Amygdala (tissue), 56 donors: Measurements from ENCODE around the gene SF3B6.
"Not testable (repeated sequence)": the region's sequence is repeated elsewhere in the genome, so short reads cannot be mapped to it uniquely, and the experiment has no call there.

Experiments used
- DNase-seq, 56 donors: peaks; one replicate each; lab custom pipeline; 2025; lab: John Stamatoyannopoulos, UW

Gene SF3B6

DNA sequence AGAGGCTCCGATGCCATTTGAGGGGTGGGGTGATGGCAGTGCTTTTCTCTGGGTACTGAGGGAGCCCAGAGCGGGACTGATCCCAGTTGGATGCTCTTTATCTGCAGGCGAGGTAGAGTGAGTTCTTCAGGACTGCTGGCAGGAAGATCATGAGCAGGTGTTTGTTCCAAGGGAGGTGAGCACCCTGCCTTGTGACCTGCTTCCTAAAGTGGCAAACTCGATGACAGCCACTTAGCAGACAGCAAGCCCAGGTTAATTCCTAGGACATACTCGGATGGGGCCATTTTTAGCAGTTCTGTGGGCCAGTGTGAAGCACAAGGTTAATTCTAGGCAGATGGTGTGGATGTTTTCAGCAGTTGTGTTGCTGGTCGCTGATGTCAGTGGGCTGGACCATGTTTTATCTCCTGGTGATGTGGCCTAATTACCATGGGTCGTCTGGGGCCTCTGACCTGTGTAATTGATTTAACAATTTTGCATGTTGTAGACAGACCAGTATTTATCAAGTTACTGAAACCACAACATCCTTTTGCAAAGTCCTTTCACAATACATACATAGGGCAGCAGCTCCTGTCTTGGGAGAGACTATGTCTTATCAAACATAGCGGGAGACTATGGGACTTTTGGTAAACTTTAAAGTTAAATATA, 21.6 kb downstream of the SF3B6 start:
- DNase-seq, result no peak

DNA sequence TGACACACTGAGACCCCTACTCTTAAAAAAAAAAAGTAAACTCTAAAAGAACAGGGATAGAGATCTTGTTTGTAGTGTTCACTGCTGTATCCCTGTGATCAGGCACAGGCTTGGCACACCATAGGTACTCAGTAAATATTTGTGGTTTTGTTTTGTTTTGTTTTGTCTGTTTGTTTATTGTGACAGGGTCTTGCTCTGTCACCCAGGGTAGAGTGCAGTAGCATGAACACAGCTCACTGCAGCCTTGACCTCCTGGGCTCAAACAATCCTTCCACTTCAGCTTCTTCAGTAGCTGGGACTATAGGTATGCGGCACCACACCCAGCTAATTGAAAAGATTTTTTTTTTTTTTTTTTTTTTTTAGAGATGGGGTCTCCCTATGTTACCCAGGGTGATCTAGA, 23.2 kb downstream of the SF3B6 start:
- DNase-seq, result no peak

DNA sequence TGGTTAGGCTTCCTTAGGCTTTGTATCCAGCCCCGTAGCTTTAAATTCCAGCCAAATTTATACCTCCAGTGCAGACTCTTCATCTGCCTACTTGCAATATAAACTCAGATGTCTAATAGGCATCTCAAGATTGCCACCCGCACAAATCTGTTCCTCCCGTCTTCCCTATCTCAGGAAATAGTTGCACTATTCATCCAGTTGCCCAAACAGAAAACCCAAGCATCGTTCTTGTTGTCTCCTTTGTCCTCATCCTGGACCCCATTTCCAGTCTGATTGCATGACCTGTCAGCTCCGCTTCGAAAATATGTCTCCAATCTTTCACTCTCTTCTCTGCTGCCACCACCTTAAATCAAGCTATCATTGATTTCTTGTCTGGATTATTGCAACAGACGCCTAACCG, 24.3 kb downstream of the SF3B6 start:
- DNase-seq, result peak in 2 of 56 donors; percentile 14 to 31

DNA sequence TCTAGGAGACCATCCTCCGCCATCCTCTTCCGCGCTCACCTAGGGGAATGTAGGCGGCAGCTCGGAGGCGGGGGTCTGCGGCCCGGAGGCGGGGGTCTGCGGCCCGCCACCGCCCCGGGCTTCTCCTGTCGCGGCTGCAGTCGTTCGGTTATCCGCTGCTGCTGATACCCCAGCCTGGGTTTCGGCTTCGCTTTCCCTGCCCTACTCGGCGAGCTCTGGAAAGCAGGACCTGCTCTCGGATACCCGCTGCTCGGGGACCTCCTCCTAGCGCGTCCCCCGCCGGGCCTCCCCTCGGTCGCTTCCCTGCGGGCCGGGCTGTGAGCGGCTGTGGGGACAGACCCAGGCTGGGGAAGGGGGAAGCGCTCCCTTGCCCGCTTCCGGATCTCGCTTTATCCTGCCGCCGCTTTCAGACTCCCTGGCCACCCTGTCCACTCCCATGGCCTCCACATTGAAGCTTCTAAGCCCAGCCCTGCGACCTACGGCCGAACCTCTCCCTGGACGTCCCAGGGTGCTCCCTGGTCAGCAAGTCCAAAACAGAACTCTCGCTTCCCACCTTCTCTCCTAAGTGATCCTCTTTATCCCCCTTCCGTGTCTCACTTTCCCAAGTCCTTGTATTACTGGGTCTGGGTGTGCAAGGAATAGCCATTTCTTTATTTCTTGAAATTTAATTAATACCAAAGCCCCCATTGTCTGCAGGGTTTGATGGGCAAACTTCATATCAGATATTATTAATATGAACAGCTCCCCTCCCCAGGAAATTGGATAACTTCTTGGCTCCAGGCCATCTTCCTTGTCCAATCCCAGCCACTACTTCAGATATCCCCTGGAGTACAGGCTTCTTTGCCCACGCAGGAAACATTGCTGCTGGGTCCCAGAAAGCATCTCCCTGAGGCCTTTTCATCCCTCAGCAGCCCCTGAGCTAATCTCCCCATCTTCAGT, 25.8 kb downstream of the SF3B6 start:
- DNase-seq, result peak in 20 of 56 donors; percentile 8 to 44 (median 18)

DNA sequence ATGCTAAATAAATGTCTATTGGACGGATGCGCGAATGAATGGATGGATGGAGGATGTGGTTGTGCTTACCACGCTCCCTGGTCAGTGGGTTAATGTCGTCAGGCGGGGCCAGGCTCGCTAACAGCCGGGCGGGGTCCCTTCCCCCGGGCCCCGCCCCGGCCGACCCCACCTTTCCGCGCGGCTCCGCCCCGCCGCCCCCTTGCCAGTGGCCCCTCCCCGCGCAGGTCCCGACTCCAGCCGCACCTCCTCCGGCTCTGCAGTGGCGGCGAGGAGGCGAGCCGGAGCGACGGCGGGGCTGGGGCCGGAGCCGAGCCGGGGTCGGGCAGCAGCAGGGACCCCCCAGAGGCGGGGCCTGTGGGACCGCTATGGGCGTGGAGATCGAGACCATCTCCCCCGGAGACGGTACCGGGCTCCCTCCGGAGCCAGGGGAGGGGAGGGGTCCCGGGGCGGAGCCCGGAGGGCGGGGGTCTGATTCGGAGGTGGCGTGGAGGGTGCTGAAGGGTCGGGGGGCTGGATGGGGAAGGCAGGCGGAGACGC, 26.6 kb downstream of the SF3B6 start, which contains the start of gene FKBP1B:
Gene FKBP1B (plus strand): TSS at position 257 of the 537 bp plus-strand sequence. CDS start 109 bp downstream, at position 366.
- DNase-seq, result peak in 23 of 56 donors; percentile 7 to 67 (median 23)

DNA sequence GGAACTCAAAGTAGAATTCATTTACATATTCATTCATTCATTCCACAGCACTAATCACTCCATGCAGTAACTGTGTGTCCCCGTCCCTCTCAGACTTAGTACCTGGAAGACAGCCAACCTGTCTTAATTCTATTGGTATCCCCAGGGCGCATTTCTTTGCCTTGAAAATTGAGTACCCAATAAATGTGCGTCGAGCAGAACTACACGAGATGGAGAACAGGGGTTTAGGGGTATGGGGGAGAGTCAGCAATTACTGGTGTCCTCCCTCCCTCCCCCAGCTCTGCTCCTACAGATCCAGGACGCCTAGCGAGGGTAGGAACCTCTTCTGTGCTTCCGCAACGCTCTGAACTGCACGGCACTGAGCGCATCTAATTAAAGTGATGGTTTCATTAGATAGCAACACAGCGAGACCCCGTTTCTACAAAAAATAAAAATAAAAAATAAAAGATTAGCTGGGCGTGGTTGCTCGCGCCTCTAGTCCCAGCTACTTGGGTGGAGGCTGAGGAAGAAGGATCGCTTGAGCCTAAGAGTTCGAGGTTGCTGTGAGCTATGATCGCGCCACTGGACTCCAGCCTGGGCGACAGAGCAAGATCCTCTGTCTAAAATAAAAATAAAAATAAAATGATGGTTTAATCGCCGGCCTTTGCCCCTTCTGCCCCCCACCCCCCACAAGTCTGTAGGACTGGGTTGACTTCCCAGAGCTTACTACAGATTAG, 27.2 kb downstream of the SF3B6 start:
- no peak for DNase-seq

DNA sequence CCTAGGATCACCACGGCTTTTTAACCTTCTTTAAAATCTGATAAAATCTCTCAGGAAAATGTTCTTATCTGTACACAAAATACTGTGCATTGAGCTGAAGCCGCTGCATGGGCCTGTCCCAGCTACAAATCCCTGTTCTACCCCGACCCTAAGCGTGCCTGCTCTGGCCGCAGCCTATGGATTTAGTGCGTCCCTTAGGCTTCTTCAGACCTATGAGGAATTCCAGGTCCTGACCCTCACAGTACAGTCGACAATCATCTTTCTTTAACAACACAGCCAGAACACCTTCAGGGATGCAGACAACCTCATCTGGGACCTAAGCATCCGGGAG, 28.5 kb downstream of the SF3B6 start:
- no peak for DNase-seq

DNA sequence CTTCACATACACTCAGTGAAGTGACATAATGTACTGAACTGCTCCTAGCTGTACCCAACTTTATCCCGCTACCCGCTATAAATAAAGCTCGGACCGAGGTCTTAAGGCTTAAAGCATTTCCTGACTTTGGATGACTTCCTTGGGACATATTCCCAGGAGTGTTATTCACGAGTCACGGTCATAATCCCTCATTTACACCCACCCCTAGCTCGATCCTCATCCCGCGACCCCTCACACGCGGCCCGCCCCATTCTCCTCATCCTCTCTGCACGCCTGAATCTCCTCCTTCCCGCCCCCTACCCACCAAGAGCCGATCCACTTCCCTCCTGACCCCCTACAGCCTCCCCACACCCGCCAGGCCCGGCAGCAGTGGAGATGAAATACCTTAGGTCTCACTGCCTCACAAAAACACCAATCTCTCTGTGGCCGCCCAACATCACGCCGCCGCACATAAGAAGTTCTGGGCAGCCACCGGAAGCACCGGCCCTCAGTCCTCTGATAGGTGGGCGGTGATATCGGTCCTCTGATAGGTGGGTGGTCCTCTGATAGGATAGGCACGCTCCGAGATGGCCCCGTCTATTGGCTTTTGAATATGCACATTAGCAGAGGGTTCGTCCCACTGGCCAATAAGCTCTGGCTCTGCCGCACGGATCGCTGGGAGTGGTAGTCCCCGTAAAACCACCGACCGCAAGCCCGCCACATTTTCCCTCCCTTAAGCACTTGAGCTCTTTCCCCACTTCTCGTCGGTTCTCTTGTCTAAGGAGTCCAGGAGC, 29.0 kb downstream of the SF3B6 start, which contains the start of gene WDCP:
Gene WDCP (minus strand): TSS at position 462 of the 773 bp plus-strand sequence. CDS start 7,897 bp downstream, outside the sequence.
- peak; percentile 56 to 100 (median 95) for DNase-seq

DNA sequence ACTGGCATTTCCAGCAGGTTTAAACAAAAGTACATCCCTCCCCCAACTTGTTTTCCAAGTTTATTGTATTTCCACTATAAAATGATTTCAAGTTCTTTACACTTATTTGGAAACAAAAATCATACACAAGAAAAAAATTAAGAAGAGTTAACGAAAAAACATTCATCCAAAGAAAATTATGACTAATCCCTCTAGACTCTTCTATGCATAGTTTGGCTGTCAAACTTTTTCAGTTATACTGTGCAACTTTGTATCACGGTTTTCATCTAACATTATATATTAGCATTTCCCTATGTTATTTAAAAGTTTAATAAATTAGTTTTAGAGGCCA, 29.6 kb downstream of the SF3B6 start:
- no peak for DNase-seq

DNA sequence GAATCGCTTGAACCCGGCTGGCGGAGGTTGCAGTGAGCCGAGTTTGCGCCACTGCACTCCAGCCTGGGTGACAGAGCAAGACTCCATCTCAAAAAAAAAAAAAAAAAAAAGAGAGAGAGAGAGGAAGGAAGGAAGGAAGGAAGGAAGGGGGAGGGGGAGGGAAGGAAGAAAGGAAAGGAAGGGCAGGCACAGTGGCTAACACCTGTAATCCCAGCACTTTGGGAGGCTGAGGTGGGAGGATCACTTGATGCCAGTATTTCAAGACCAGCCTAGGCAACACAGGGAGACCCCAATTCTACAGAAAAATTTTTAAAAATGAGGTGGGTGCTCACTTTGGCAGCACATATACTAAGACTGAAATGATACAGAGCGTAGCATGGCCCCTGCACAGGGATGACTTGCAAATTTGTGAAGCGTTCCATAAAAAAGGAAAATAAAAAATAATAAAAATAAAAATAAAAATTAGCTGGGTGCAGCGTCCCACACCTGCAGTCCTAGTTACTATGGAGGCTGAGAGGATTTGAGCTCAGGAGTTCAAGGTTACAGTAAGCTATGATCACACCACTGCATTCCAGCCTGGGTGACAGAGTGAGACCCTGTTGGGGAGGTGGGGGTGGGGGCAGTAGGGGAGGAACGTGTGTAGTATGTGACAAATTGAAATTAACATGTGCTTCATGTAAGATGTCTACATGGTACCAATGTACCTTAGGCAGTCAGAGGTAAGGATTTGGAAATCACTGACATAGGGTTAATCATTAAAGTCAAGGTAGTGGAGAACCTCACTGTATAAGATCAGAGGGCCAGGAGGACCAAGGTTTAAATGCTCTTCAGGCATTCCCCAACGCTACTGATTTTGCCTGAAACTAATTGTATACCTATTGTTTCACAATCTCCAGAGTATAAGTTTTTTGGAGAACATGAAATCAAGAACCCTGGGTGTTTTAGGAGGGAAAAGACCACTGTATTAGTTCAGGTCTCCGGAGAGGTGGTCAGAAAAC, 30.3 kb downstream of the SF3B6 start:
- DNase-seq, result no peak

DNA sequence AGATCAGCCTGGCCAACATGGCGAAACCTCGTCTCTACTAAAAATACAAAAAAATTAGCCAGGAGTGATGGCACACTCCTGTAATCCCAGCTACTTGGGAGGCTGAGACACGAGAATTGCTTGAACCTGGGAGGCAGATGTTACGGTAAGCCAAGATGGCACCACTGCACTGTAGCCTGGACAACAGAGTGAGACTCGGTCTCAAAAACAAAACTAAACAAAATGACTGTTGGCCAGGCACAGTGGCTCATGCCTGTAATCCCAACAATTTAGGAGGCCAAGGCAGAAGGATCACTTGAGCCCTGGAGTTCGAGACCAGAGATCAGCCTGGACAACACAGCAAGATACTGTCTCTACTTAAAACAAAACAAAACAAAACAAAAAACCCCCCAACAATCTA, 33.0 kb downstream of the SF3B6 start:
- DNase-seq, result not testable (repeated sequence)

DNA sequence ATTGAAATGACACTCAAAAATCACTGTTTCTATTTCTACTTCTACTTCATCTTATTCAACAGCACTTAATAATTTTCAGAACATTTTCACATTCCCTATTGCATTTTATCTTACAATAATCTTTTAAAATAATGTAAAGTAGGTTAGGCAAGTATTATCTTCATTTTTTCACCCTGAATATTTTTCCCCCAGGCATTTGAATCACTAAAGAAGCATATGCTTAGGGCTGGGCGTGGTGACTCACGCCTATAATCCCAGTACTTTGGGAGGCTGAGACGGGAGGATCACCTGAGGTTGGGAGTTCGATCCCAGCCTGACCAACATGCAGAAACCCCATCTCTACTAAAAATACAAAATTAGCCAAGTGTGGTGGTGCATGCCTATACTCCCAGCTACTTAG, 35.6 kb downstream of the SF3B6 start:
- DNase-seq, result no peak

DNA sequence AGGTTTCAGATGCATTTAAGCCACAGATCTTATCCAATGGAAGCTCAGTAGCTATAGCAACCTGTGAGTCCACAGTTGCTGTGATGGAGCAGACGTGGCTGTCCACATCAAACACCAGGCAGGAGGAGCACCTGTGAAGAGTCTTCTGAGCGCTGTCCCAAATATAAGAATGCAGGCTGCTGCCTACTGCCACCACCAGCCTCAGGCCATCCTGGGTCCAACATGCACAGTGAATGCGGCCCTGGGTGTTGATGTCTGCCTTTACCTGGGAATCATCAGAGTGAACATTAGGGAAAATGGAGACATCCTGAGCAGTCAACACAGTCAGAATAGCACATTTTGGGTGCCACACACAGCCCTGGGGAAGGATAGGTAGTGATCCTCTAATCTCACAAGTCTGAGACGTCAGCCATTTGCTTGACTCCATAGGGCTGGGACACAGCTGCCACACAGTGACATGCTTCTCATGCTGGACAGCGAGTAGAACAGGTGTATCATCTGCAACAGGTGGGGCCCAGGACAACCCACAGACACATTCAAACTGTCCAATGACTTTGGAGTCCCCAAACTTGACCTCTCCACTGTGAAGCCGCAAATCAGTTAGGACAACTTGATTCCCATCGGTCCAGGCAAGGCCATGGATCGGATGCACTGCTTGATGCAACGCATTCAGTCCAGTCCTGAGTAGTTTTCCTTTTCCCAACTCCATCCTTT, 37.2 kb downstream of the SF3B6 start:
- DNase-seq, result no peak

DNA sequence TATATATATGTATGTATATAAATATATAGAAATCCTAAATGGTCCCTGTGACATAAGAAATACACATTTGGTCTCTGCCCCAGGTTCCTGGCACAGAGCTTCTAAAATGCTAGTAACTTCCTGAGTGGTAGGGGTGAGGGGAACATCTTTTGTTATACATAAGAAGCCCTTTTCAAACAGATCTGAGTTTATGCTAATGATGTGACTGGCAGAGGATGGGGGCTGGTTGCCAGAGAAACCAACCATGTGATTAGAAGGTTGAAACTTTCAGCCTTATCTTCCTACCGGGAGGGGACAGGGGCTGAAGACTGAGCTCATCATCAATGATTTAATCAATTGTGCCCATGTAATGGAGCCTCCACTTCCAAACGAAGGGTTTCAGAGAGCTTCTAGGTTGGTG, 49.9 kb downstream of the SF3B6 start:
- DNase-seq, result no peak

DNA sequence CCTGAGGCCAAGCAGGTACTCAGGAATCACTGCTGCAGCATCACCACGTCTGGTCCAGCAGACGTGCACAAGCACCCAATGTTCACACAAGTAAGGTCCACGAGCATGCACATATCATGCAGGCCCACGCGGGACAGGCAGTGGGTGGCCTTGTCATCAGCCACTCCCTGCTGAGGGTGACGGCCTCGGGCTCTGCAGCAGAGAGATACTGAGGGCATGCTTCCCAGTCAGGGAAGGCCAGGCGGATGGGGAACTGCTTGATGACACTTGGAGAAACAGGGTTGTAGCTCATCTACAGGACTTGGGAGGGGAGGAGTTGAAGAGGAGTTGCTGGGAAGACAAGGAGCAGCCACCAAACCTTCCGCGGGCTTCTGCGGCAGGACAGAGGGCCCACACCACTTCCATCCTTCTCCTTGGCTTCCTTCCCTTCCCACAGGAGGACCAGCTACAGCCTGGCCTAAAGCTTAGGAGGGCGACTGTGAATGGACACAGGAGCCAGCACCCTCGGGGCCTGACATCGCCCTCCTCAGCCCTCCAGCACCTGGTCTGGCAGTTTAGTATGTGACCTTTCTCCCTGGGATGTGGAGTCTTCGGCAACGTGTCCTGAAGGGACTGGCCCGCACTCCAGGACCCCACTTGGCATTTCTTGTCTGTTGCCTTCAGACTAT, 51.0 kb downstream of the SF3B6 start:
- DNase-seq, result no peak

DNA sequence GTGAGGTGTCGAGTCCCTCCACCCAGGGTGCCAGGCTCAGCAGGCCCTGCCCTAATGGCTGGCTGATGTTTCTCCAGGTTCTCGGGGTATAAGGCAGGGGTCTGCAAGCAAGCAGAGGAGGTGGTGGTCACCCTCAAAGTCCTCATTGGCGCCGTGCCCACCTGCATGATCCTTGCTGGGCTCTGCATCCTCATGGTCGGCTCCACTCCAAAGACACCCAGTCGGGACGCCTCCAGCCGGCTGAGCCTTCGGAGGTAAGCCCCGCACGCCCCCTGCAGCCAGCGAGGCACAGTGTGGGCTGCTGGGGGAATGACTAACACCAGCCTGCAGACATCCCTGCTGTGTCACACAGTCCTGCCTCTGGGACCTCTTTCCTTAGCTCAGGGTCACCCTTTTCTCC, 52.1 kb downstream of the SF3B6 start:
- no peak for DNase-seq

DNA sequence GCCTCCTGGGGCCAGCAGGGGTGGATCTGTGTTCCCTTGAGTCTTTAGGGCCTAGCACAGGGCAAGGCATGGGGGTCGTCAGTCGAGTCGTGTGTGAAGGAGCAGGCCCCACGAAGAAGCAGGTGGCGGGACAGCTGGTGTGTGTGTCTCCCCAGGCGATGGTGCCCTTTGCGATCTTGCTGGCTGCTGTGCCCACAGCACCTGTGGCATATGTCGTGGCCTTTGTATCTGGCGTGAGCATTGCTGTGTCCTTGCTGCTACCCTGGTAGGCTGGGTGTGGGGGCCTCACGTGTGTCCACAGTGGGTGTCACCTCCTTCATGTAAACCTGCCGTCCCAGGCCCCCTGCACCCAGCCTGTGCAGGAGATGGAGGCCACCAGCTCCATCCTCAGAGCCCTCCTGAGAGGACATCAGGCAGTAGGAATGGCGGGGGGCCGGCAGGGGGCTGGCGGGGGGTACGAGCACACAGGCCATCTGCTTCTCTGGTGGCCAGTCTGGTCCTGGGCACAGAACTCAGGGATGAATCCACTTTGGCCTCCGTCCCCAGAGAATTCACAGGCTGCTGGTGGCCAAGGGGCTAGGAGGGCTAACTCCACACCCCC, 53.1 kb downstream of the SF3B6 start:
- DNase-seq, result no peak
